Measurements from ENCODE around the gene TMEM51.

DNA sequence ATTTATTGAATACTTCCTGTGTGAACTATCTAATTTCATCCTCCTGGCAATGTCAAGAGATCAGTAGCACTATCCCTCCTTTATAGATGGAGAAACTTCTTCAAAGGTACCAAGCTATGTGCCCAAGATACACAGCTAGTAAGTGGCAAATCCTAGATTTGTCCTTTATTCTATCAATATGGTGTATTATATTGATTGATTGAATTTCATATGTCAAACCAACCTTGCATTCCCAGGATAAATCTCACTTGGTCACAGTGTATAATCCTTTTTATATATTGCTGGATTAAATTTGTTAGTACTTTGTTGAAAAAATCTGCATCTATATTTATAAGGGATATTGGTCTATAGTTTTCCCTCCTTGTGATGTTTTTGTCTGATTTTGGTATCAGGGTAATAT lies 48.8 kb upstream of the TMEM51 start:
- TF ChIP-seq MEF2D (tag; conservative IDR thresholded peaks at IDR 0.05; ENCODE audit: low read depth) (no peak), POLR2A (conservative IDR thresholded peaks at IDR 0.05) (no peak), NEUROD1 (IDR thresholded peaks at IDR 0.05; ENCODE audit: borderline replicate concordance, low read depth, low read length, partially characterized antibody) (no peak)
- TF ChIP-seq, protein P1, sequence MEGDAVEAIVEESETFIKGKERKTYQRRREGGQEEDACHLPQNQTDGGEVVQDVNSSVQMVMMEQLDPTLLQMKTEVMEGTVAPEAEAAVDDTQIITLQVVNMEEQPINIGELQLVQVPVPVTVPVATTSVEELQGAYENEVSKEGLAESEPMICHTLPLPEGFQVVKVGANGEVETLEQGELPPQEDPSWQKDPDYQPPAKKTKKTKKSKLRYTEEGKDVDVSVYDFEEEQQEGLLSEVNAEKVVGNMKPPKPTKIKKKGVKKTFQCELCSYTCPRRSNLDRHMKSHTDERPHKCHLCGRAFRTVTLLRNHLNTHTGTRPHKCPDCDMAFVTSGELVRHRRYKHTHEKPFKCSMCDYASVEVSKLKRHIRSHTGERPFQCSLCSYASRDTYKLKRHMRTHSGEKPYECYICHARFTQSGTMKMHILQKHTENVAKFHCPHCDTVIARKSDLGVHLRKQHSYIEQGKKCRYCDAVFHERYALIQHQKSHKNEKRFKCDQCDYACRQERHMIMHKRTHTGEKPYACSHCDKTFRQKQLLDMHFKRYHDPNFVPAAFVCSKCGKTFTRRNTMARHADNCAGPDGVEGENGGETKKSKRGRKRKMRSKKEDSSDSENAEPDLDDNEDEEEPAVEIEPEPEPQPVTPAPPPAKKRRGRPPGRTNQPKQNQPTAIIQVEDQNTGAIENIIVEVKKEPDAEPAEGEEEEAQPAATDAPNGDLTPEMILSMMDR (IDR thresholded peaks at IDR 0.05 in 2 of 3, conservative IDR thresholded peaks at IDR 0.05 in 1 of 3; ENCODE audit: insufficient read depth in 2 of 3, low read depth in 1 of 3, low read length in 3 of 3), result no peak
- TF ChIP-seq, protein P2, sequence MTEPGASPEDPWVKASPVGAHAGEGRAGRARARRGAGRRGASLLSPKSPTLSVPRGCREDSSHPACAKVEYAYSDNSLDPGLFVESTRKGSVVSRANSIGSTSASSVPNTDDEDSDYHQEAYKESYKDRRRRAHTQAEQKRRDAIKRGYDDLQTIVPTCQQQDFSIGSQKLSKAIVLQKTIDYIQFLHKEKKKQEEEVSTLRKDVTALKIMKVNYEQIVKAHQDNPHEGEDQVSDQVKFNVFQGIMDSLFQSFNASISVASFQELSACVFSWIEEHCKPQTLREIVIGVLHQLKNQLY (CRISPR knock-in tag; conservative IDR thresholded peaks at IDR 0.05), result no peak
